ENCODE results near the gene HIC2.
"Not testable (repeated sequence)": the region's sequence is repeated elsewhere in the genome, so short reads cannot be mapped to it uniquely, and the experiment has no call there.

Gene HIC2

GRCh38 chr22:21417227-21417746, at the start of gene HIC2:
Gene HIC2, plus strand, starts transcription at chr22:21417371. Its CDS starts 25,461 bp downstream, at chr22:21442832.
- not testable (repeated sequence) for DNase-seq

GRCh38 chr22:21368603-21369310, 48.4 kb upstream of the HIC2 start:
- DNase-seq: not testable (repeated sequence)

GRCh38 chr22:21375880-21376279, 41.3 kb upstream of the HIC2 start:
- DNase-seq: not testable (repeated sequence)

- DNase-seq: not testable (repeated sequence)
Observed at GRCh38 chr22:21383701-21384467, 33.3 kb upstream of the HIC2 start, which contains the start of gene RIMBP3B. Gene RIMBP3B, plus strand, starts transcription at chr22:21383751. Its CDS starts 108 bp downstream, at chr22:21383859.

GRCh38 chr22:21384468-21385357, 32.5 kb upstream of the HIC2 start:
- DNase-seq: not testable (repeated sequence)

- DNase-seq: not testable (repeated sequence)
Observed at GRCh38 chr22:21389480-21389879, 27.7 kb upstream of the HIC2 start.

GRCh38 chr22:21390013-21390412, 27.2 kb upstream of the HIC2 start:
- not testable (repeated sequence) for DNase-seq

- not testable (repeated sequence) for DNase-seq
Observed at GRCh38 chr22:21394613-21395012, 22.6 kb upstream of the HIC2 start.

- DNase-seq: not testable (repeated sequence)
Observed at GRCh38 chr22:21401197-21401969, 15.8 kb upstream of the HIC2 start.

GRCh38 chr22:21402763-21403314, 14.3 kb upstream of the HIC2 start:
- not testable (repeated sequence) for DNase-seq

- DNase-seq: not testable (repeated sequence)
Observed at GRCh38 chr22:21407139-21407538, 10.0 kb upstream of the HIC2 start.

GRCh38 chr22:21407792-21408191, 9.4 kb upstream of the HIC2 start:
- not testable (repeated sequence) for DNase-seq

GRCh38 chr22:21416375-21416774, 796 bp upstream of the HIC2 start:
- not testable (repeated sequence) for DNase-seq

- DNase-seq: not testable (repeated sequence)
Observed at GRCh38 chr22:21417853-21418252, 682 bp downstream of the HIC2 start.

- not testable (repeated sequence) for DNase-seq
Observed at GRCh38 chr22:21418974-21419638, 1.9 kb downstream of the HIC2 start.

GRCh38 chr22:21420180-21420763, 3.1 kb downstream of the HIC2 start:
- not testable (repeated sequence) for DNase-seq

GRCh38 chr22:21424084-21424709, 7.0 kb downstream of the HIC2 start:
- DNase-seq: not testable (repeated sequence)

- not testable (repeated sequence) for DNase-seq
Observed at GRCh38 chr22:21434378-21435233, 17.4 kb downstream of the HIC2 start.
